Neural progenitor cell (in vitro differentiated cells): ENCODE results near the gene ASB4.

ENCODE experiments used
- EZH2 ChIP-seq: fragments of 200-600 bp; sonication (generic); IDR thresholded peaks from 2 replicates; pipeline ENCODE4 v1.6.1; 2017; ENCODE audit warnings: antibody characterized with exemption, mild to moderate bottlenecking, moderate library complexity
- EZH2phosphoT487 ChIP-seq: fragments of 200-600 bp; sonication (generic); IDR thresholded peaks from 2 replicates; pipeline ENCODE4 v1.6.1; 2017; ENCODE audit warnings: antibody characterized with exemption
- TF ChIP-seq, protein P1 (sequence below): fragments of 200-600 bp; sonication (generic); IDR thresholded peaks from 2 replicates; pipeline ENCODE4 v1.5.1; 2017; ENCODE audit warnings: antibody characterized with exemption, mild to moderate bottlenecking

DNA sequence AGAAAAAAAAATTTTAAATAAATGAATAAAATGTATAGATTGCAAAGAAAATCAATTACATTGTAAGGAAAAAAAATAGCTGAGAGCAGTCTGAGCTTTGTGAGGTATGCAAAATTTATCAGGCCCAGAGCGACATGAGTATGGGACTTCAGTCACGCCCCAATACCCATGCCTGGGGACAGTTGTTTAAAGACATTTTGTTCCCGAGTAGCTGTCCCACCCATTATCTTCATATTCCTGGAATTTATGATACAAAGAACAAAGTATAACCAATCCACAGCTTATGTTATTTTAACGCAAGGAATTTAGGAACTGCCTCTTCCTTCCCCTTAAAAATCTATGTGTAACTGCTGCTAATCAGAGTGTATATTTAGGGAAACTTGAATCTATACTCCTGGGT lies 49.3 kb upstream of the ASB4 start:
- TF ChIP-seq, protein P1, sequence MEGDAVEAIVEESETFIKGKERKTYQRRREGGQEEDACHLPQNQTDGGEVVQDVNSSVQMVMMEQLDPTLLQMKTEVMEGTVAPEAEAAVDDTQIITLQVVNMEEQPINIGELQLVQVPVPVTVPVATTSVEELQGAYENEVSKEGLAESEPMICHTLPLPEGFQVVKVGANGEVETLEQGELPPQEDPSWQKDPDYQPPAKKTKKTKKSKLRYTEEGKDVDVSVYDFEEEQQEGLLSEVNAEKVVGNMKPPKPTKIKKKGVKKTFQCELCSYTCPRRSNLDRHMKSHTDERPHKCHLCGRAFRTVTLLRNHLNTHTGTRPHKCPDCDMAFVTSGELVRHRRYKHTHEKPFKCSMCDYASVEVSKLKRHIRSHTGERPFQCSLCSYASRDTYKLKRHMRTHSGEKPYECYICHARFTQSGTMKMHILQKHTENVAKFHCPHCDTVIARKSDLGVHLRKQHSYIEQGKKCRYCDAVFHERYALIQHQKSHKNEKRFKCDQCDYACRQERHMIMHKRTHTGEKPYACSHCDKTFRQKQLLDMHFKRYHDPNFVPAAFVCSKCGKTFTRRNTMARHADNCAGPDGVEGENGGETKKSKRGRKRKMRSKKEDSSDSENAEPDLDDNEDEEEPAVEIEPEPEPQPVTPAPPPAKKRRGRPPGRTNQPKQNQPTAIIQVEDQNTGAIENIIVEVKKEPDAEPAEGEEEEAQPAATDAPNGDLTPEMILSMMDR = no peak
- TF ChIP-seq EZH2phosphoT487 (no peak), EZH2 (no peak)
